Upper lobe of left lung (tissue), 4 donors: ENCODE results near the gene ARHGAP26.

Experiments
- CTCF ChIP-seq, 6 experiments: fragments of 450-650 bp in 4 of 6; fragments of 200-600 bp in 2 of 6; sonication (generic) in 2 of 6; IDR thresholded peaks; one replicate each; pipeline ENCODE4 v1.5.1; 2016 to 2019; ENCODE audit warnings: antibody characterized with exemption in 6 of 6
- POLR2A ChIP-seq, 4 donors: fragments of 450-650 bp; IDR thresholded peaks; one replicate each; pipeline ENCODE4 v1.5.1; 2016 to 2017; ENCODE audit warnings: antibody characterized with exemption in 4 of 4, mild to moderate bottlenecking in 2 of 4

DNA sequence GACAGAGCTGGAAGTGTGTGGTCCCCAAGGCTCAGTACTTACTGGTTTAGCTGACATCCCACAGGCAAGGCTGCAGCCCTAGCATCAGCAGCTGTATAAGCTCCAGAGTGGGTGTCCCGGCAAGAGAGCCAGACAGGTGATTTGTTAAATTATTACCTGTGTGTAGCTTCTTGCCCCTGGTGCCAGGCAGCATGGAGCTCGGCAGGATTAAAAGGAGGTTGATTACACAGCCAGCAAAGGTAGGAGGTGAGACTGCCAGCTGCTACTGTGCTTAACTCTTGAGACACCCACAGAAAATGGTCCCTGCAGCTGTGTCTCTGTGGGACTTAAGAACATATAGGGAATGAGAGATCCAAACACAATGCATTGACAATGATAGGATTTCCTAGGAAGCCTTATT, 54.2 kb downstream of the ARHGAP26 start:
- no peak for TF ChIP-seq POLR2A (IDR thresholded peaks at IDR 0.05)
- no peak for TF ChIP-seq CTCF (IDR thresholded peaks at IDR 0.05)
